ENCODE data around the gene SLC43A1. TPM values are rescaled to one million over a fixed set of nuclear protein-coding genes. Genes with fewer than 3 reads are reported as not detected.
A peak's percentile ranks its signal among the peaks of the same experiment; 100 is the strongest.
"Not testable (repeated sequence)": the region's sequence is repeated elsewhere in the genome, so short reads cannot be mapped to it uniquely, and the experiment has no call there.

The SLC43A1 gene
- polyA plus RNA-seq (ENCODE audit: insufficient read length): 14.1 TPM

GRCh38 chr11:57515332-57516060 lies at the start of gene SLC43A1:
SLC43A1 (minus strand) TSS chr11:57515702; CDS start chr11:57514111, 1,591 bp downstream.
- no peak for DNase-seq (ENCODE audit: low read depth)

GRCh38 chr11:57562596-57562995 lies 47.1 kb upstream of the SLC43A1 start:
- DNase-seq (ENCODE audit: low read depth): no peak

- DNase-seq (ENCODE audit: low read depth): no peak
Observed at GRCh38 chr11:57560146-57560545, 44.6 kb upstream of the SLC43A1 start.

GRCh38 chr11:57556041-57556440 lies 40.5 kb upstream of the SLC43A1 start:
- no peak for DNase-seq (ENCODE audit: low read depth)

- DNase-seq (ENCODE audit: low read depth): no peak
Observed at GRCh38 chr11:57555393-57555792, 39.9 kb upstream of the SLC43A1 start.

- no peak for DNase-seq (ENCODE audit: low read depth)
Observed at GRCh38 chr11:57552479-57552878, 37.0 kb upstream of the SLC43A1 start.

GRCh38 chr11:57551941-57552340 lies 36.4 kb upstream of the SLC43A1 start:
- no peak for DNase-seq (ENCODE audit: low read depth)

- DNase-seq (ENCODE audit: low read depth): no peak
Observed at GRCh38 chr11:57549983-57550382, 34.5 kb upstream of the SLC43A1 start.

- no peak for DNase-seq (ENCODE audit: low read depth)
Observed at GRCh38 chr11:57547854-57548377, 32.4 kb upstream of the SLC43A1 start.

- DNase-seq (ENCODE audit: low read depth): no peak
Observed at GRCh38 chr11:57546869-57547475, 31.5 kb upstream of the SLC43A1 start.

- DNase-seq (ENCODE audit: low read depth): no peak
Observed at GRCh38 chr11:57546451-57546850, 30.9 kb upstream of the SLC43A1 start.

- no peak for DNase-seq (ENCODE audit: low read depth)
Observed at GRCh38 chr11:57545883-57546282, 30.4 kb upstream of the SLC43A1 start.

GRCh38 chr11:57544566-57544965 lies 29.1 kb upstream of the SLC43A1 start:
- no peak for DNase-seq (ENCODE audit: low read depth)

GRCh38 chr11:57543593-57543992 lies 28.1 kb upstream of the SLC43A1 start:
- no peak for DNase-seq (ENCODE audit: low read depth)

GRCh38 chr11:57542582-57542981 lies 27.1 kb upstream of the SLC43A1 start:
- no peak for DNase-seq (ENCODE audit: low read depth)

- DNase-seq (ENCODE audit: low read depth): no peak
Observed at GRCh38 chr11:57541169-57541568, 25.7 kb upstream of the SLC43A1 start.

GRCh38 chr11:57539342-57539741 lies 23.8 kb upstream of the SLC43A1 start:
- DNase-seq (ENCODE audit: low read depth): no peak

- no peak for DNase-seq (ENCODE audit: low read depth)
Observed at GRCh38 chr11:57536947-57537619, 21.6 kb upstream of the SLC43A1 start, which contains the start of gene SMTNL1. SMTNL1 (plus strand) TSS chr11:57537595; CDS start chr11:57542643, 5,048 bp downstream.

- DNase-seq (ENCODE audit: low read depth): not testable (repeated sequence)
Observed at GRCh38 chr11:57534449-57534848, 18.9 kb upstream of the SLC43A1 start.

- DNase-seq (ENCODE audit: low read depth): peak; percentile 88
Observed at GRCh38 chr11:57530596-57531507, 15.3 kb upstream of the SLC43A1 start, which contains the start of gene TIMM10. TIMM10 (minus strand) TSS chr11:57530754; CDS start chr11:57530189, 565 bp downstream.

GRCh38 chr11:57530215-57530595 lies 14.7 kb upstream of the SLC43A1 start:
- no peak for DNase-seq (ENCODE audit: low read depth)
